ENCODE data around the gene RNF212.

RNF212 gene

DNA sequence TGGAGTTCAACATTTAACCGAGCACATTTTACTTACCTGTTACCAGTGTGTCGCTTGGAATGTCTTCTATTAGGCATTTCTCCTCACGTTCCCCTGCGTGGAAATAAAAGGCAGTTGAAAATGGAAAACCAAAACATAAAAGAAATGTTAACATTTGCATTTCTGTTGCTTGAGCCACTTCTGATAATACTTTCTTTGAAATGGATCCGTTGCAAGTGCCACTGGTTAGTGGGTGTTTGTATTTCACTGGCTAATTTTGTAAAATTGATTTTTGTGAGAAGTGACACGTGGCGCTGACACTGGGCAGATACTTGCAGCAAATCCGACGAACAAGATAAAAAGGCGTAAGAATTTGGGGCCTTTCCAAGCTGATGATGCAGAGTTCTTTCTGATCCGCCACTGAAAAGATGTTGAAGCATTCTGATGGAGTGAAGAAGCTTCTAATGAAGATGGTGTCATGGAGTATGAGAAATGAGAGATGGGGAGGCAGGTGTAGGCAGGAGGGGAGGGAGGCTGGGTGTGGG, 40.3 kb upstream of the RNF212 start:
- ChIA-PET POLR2A (no interaction called here), CTCF (interaction anchor here (1.5 to 2.5 kb wide), 2 partner anchors 13 to 132 kb away, joined by 3 to 7 read pairs; no protein-coding TSS in a partner anchor)
- TF ChIP-seq, protein P1, sequence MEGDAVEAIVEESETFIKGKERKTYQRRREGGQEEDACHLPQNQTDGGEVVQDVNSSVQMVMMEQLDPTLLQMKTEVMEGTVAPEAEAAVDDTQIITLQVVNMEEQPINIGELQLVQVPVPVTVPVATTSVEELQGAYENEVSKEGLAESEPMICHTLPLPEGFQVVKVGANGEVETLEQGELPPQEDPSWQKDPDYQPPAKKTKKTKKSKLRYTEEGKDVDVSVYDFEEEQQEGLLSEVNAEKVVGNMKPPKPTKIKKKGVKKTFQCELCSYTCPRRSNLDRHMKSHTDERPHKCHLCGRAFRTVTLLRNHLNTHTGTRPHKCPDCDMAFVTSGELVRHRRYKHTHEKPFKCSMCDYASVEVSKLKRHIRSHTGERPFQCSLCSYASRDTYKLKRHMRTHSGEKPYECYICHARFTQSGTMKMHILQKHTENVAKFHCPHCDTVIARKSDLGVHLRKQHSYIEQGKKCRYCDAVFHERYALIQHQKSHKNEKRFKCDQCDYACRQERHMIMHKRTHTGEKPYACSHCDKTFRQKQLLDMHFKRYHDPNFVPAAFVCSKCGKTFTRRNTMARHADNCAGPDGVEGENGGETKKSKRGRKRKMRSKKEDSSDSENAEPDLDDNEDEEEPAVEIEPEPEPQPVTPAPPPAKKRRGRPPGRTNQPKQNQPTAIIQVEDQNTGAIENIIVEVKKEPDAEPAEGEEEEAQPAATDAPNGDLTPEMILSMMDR (IDR thresholded peaks at IDR 0.05; ENCODE audit: control extremely low read depth, extremely low read depth, low read depth, missing control alignments) = no peak
- DNase-seq (ENCODE audit: extremely low spot score) = peak; percentile 2

DNA sequence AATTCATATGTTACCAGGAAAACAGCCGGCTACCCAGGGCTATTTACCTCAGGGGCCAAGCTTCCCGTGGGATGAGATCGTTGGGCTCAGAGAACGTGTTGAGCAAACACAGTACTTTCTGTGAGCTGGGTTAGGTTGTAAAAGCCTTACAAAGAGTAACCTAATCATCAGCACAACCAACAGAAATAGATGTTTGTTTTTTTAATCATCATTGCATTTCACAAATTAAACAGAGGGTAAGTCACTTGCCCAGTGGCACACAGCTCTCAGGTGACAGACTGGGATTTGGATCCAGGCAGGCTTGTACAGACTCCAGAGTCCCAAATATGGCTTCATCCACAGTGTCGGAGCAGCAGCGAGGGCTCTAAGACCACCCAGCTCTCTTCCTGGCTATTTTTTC, 38.9 kb upstream of the RNF212 start:
- ChIA-PET CTCF (interaction anchor here (0.9 to 2.9 kb wide), 4 partner anchors 15 to 194 kb away, joined by 3 to 11 read pairs (median 3); no protein-coding TSS in a partner anchor), POLR2A (no interaction called here)
- DNase-seq (ENCODE audit: extremely low spot score) = no peak
- TF ChIP-seq, protein P1 (IDR thresholded peaks at IDR 0.05; ENCODE audit: control extremely low read depth, extremely low read depth, low read depth, missing control alignments) = no peak

DNA sequence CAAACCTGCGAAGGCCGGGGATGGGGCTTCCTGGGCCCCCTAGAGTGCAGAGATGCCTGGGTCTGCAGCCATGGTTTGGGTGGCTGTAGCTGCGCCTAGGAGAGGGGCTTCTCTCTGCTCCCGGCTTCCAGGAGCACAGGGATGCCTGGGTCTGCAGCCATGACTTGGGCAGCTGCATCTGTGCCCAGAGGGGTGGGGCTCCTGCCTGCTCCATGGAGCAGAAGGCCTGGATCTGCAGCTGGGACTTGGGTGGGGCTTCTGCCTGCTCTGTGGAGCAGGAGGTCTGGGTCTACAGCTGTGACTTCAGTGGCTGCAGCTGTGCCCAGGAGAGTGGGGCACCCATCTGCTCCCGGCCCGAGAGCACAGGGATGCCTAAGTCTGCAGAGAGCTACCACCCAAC, 38.2 kb upstream of the RNF212 start:
- CTCF ChIA-PET = interaction anchor here (0.9 to 2.9 kb wide), 4 partner anchors 16 to 195 kb away, joined by 3 to 11 read pairs (median 4); no protein-coding TSS in a partner anchor
- POLR2A ChIA-PET = no interaction called here
- TF ChIP-seq, protein P1 (IDR thresholded peaks at IDR 0.05; ENCODE audit: control extremely low read depth, extremely low read depth, low read depth, missing control alignments) = no peak
- no peak for DNase-seq (ENCODE audit: extremely low spot score)

DNA sequence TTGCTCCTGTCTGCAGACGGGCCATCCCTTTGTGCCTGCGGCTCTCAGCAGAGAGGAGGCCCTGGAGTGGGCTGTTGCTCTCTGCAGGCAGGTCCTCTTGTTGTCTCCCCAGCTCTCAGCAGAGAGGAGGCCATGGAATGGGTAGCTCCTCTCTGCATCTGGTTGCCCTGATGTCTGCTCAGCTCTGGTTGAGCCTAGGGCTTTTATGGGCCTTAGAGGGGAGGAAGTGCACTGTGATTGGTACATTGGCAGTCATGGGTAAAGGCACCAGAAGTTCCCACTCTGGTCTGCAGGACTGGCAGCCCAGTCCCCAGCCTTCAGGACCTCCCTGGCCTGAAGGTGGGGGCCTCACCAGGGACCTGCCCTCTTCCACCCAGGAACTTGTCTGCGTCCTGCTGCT, 37.5 kb upstream of the RNF212 start:
- CTCF ChIA-PET = interaction anchor here (0.8 to 2.9 kb wide), 4 partner anchors 16 to 117 kb away, joined by 3 to 11 read pairs (median 4); no protein-coding TSS in a partner anchor
- POLR2A ChIA-PET = no interaction called here
- DNase-seq (ENCODE audit: extremely low spot score) = no peak
- TF ChIP-seq, protein P1 (IDR thresholded peaks at IDR 0.05; ENCODE audit: control extremely low read depth, extremely low read depth, low read depth, missing control alignments) = no peak

DNA sequence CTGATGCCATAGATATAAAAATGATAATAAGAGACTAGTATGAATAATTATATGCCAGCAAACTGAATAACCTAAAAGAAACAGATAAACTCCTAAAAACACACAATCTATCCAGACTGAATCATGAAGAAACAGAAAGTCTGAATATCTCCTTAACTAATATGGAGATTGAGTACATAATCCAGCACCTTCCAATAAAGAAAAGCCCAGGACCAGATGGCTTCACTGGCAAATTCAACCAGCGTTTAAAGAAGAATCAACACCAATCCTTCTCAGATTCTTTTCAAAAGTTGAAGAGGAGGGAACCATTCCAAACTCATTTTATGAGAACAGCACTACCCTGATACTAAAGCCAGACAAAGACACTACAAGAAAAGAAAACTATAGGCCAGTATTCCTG, 26.5 kb upstream of the RNF212 start:
- ChIA-PET CTCF (interaction anchor here (1.1 to 1.6 kb wide), 3 partner anchors 9 to 128 kb away, joined by 3 to 5 read pairs (median 3); no protein-coding TSS in a partner anchor), POLR2A (no interaction called here)
- TF ChIP-seq, protein P1 (IDR thresholded peaks at IDR 0.05; ENCODE audit: control extremely low read depth, extremely low read depth, low read depth, missing control alignments) = no peak
- DNase-seq (ENCODE audit: extremely low spot score) = no peak

DNA sequence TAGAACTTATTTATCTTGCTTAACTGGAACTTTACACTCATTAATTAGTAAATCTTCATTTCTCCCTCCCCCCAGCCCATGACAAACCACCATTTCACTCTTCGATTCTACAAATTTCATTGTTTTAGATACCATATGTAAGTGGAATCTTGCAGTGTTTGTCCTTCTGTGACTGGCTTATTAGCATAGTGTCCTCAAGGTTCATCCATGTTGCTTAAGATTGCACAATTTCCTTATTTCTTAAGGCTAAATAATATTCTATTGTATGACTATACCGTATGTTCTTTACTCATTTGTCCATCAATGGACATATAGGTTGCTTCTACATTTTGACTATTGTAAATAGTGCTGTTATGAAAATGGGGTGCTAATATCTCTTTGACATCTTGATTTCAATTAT, 24.5 kb upstream of the RNF212 start:
- TF ChIP-seq, protein P1 (IDR thresholded peaks at IDR 0.05; ENCODE audit: control extremely low read depth, extremely low read depth, low read depth, missing control alignments) = no peak
- DNase-seq (ENCODE audit: extremely low spot score) = no peak
- POLR2A ChIA-PET = interaction anchor here (1.1 kb wide), 1 partner anchor 209 kb away, joined by 3 read pairs; the partner anchor contains the start of gene UVSSA
- CTCF ChIA-PET = interaction anchor here (0.7 to 2.8 kb wide), 6 partner anchors 10 to 213 kb away, joined by 3 to 12 read pairs (median 4); no protein-coding TSS in a partner anchor

Data from GM10248 (cell line).